Karpas-422 (cell line): Measurements from ENCODE around the gene CIB2. TPM values are rescaled to one million over a fixed set of nuclear protein-coding genes. Genes with fewer than 3 reads are reported as not detected.

Experiments
- DNase-seq: peaks from one replicate; pipeline ENCODE4 v3.0.0-alpha.2; 2015
- H2AFZ ChIP-seq: fragments of 200-600 bp; sonication (generic); 2 replicates; pipeline ENCODE4 v1.6.1; 2014; ENCODE audit warnings: antibody characterized with exemption, low read length, mixed read lengths
- H3K27ac ChIP-seq: fragments of 200-600 bp; sonication (generic); 2 replicates; pipeline ENCODE4 v1.5.1; 2014; ENCODE audit warnings: mild to moderate bottlenecking, low read length, moderate library complexity
- H3K27me3 ChIP-seq: fragments of 200-600 bp; sonication (generic); 2 replicates; pipeline ENCODE4 v1.6.1; 2014; ENCODE audit warnings: low read length, mixed read lengths
- H3K36me3 ChIP-seq: fragments of 200-600 bp; sonication (generic); 2 replicates; pipeline ENCODE4 v1.6.1; 2014; ENCODE audit warnings: low read length, mixed read lengths; ENCODE audit not compliant: insufficient read depth
- H3K4me1 ChIP-seq: fragments of 200-600 bp; sonication (generic); 2 replicates; pipeline ENCODE4 v1.6.1; 2014; ENCODE audit warnings: mild to moderate bottlenecking, low read length, mixed read lengths
- H3K4me2 ChIP-seq: fragments of 200-600 bp; sonication (generic); 2 replicates; pipeline ENCODE4 v1.6.1; 2014; ENCODE audit warnings: low read length, low read depth, mild to moderate bottlenecking; ENCODE audit not compliant: poor library complexity, severe bottlenecking
- H3K4me3 ChIP-seq: fragments of 200-600 bp; sonication (generic); 2 replicates; pipeline ENCODE4 v1.5.1; 2014; ENCODE audit warnings: mild to moderate bottlenecking, antibody characterized with exemption, low read length, mixed read lengths
- H3K79me2 ChIP-seq: fragments of 200-600 bp; sonication (generic); 2 replicates; pipeline ENCODE4 v1.6.1; 2014; ENCODE audit warnings: mild to moderate bottlenecking, low read length, mixed read lengths
- H3K9ac ChIP-seq: fragments of 200-600 bp; sonication (generic); 2 replicates; pipeline ENCODE4 v1.6.0; 2014; ENCODE audit warnings: low read length
- H3K9me2 ChIP-seq: fragments of 200-600 bp; sonication (generic), shearing (Covaris generic); replicated peaks from 2 replicates; pipeline ENCODE4 v1.6.0; 2014; ENCODE audit warnings: mild to moderate bottlenecking, low read length, moderate library complexity; ENCODE audit not compliant: insufficient read depth
- H3K9me3 ChIP-seq: fragments of 300-700, 200-600 bp; sonication (generic); 2 replicates; pipeline ENCODE4 v1.6.1; 2014; ENCODE audit warnings: low read length, mixed read lengths
- H4K20me1 ChIP-seq: fragments of 200-600 bp; sonication (generic); 2 replicates; pipeline ENCODE4 v1.6.1; 2014; ENCODE audit warnings: mild to moderate bottlenecking, antibody characterized with exemption, low read length, low read depth; ENCODE audit not compliant: insufficient read depth
- total RNA-seq: library from RNA; depleted of rRNA; stranded (reverse); fragments of >200 nt; shearing (Covaris generic); gene quantifications from 2 replicates; pipeline ENCODE4 v1.2.3, GENCODE V29; 2014; ENCODE audit warnings: low replicate concordance

Gene CIB2
- total RNA-seq, 1 experiment from 2014 or later = 1.1 TPM

GRCh38 chr15:78059110-78059839 lies 72.0 kb downstream of the CIB2 start:
- Histone ChIP-seq H3K9me3 (no peaks in the 10 kb centered on the region), H3K27ac (peak overlapping the region; percentile 93), H4K20me1 (no peaks in the 10 kb centered on the region), H3K79me2 (peaks cover 78% of the 10 kb centered on the region), H2AFZ (no peak overlapping the region), H3K4me3 (peak overlapping the region; percentile 20; the same call in 1 of the 2 replicates), H3K9ac (peak overlapping the region; percentile 51), H3K9me2 (no peaks in the 10 kb centered on the region), H3K27me3 (no peaks in the 10 kb centered on the region), H3K4me1 (peaks cover 97% of the 10 kb centered on the region), H3K36me3 (no peaks in the 10 kb centered on the region), H3K4me2 (peak overlapping the region; percentile 59)
- DNase-seq = no peak

- Histone ChIP-seq H3K36me3 (no peaks in the 10 kb centered on the region), H3K79me2 (peaks cover 77% of the 10 kb centered on the region), H3K27ac (peak overlapping the region; percentile 93), H3K9ac (peak overlapping the region; percentile 51), H3K27me3 (no peaks in the 10 kb centered on the region), H3K9me2 (no peaks in the 10 kb centered on the region), H4K20me1 (no peaks in the 10 kb centered on the region), H3K4me3 (no peak overlapping the region), H3K4me2 (peak overlapping the region; percentile 64), H2AFZ (no peak overlapping the region), H3K4me1 (peaks cover 97% of the 10 kb centered on the region), H3K9me3 (no peaks in the 10 kb centered on the region)
- DNase-seq = no peak
Measured at GRCh38 chr15:78058401-78058935, 72.8 kb downstream of the CIB2 start.

- H3K27ac ChIP-seq = peak overlapping the region; percentile 93
- H3K9ac ChIP-seq = peak overlapping the region; percentile 51; the same call in 1 of the 2 replicates
- H3K4me2 ChIP-seq = peak overlapping the region; percentile 64
- H4K20me1 ChIP-seq = no peaks in the 10 kb centered on the region
- H2AFZ ChIP-seq = no peak overlapping the region
- H3K36me3 ChIP-seq = no peaks in the 10 kb centered on the region
- H3K9me2 ChIP-seq = no peaks in the 10 kb centered on the region
- no peaks in the 10 kb centered on the region for H3K9me3 ChIP-seq
- no peak overlapping the region for H3K4me3 ChIP-seq
- H3K4me1 ChIP-seq = peaks cover 97% of the 10 kb centered on the region
- no peaks in the 10 kb centered on the region for H3K27me3 ChIP-seq
- H3K79me2 ChIP-seq = peaks cover 70% of the 10 kb centered on the region
- no peak for DNase-seq
Measured at GRCh38 chr15:78057803-78058202, 73.4 kb downstream of the CIB2 start.

GRCh38 chr15:78056714-78057269 lies 74.5 kb downstream of the CIB2 start:
- peak; percentile 85 for DNase-seq
- Histone ChIP-seq H3K27me3 (no peaks in the 10 kb centered on the region), H3K36me3 (no peaks in the 10 kb centered on the region), H3K4me3 (peak overlapping the region; percentile 51; the same call in 1 of the 2 replicates), H3K9me2 (no peaks in the 10 kb centered on the region), H2AFZ (no peak overlapping the region), H4K20me1 (no peaks in the 10 kb centered on the region), H3K9me3 (no peaks in the 10 kb centered on the region), H3K27ac (peak overlapping the region; percentile 93), H3K4me1 (peaks cover 97% of the 10 kb centered on the region), H3K79me2 (peaks cover 64% of the 10 kb centered on the region), H3K4me2 (peak overlapping the region; percentile 64), H3K9ac (peak overlapping the region; percentile 51)

- Histone ChIP-seq H3K79me2 (peaks cover 68% of the 10 kb centered on the region), H3K9me3 (no peaks in the 10 kb centered on the region), H3K4me3 (peak overlapping the region; percentile 51; the same call in 1 of the 2 replicates), H3K36me3 (no peaks in the 10 kb centered on the region), H3K4me2 (peak overlapping the region; percentile 64), H2AFZ (no peak overlapping the region), H3K9ac (peak overlapping the region; percentile 51), H3K27me3 (no peaks in the 10 kb centered on the region), H3K4me1 (peaks cover 100% of the 10 kb centered on the region), H4K20me1 (no peaks in the 10 kb centered on the region), H3K9me2 (no peaks in the 10 kb centered on the region), H3K27ac (peak overlapping the region; percentile 93)
- no peak for DNase-seq
Measured at GRCh38 chr15:78055919-78056713, 75.1 kb downstream of the CIB2 start.

GRCh38 chr15:78054966-78055365 lies 76.3 kb downstream of the CIB2 start:
- H3K36me3 ChIP-seq = no peaks in the 10 kb centered on the region; the same call in 1 of the 2 replicates
- H3K9me2 ChIP-seq = no peaks in the 10 kb centered on the region
- no peaks in the 10 kb centered on the region for H3K27me3 ChIP-seq
- H3K4me1 ChIP-seq = peaks cover 100% of the 10 kb centered on the region
- DNase-seq = no peak
- no peak overlapping the region for H2AFZ ChIP-seq
- H3K4me2 ChIP-seq = peak overlapping the region; percentile 64
- H3K79me2 ChIP-seq = peaks cover 69% of the 10 kb centered on the region
- H4K20me1 ChIP-seq = no peaks in the 10 kb centered on the region
- peak overlapping the region; percentile 93 for H3K27ac ChIP-seq
- H3K4me3 ChIP-seq = no peak overlapping the region
- H3K9ac ChIP-seq = no peak overlapping the region
- H3K9me3 ChIP-seq = no peaks in the 10 kb centered on the region
